ENCODE results near the gene MAD1L1.
A peak's percentile ranks its signal among the peaks of the same experiment; 100 is the strongest.

Gene MAD1L1

DNA sequence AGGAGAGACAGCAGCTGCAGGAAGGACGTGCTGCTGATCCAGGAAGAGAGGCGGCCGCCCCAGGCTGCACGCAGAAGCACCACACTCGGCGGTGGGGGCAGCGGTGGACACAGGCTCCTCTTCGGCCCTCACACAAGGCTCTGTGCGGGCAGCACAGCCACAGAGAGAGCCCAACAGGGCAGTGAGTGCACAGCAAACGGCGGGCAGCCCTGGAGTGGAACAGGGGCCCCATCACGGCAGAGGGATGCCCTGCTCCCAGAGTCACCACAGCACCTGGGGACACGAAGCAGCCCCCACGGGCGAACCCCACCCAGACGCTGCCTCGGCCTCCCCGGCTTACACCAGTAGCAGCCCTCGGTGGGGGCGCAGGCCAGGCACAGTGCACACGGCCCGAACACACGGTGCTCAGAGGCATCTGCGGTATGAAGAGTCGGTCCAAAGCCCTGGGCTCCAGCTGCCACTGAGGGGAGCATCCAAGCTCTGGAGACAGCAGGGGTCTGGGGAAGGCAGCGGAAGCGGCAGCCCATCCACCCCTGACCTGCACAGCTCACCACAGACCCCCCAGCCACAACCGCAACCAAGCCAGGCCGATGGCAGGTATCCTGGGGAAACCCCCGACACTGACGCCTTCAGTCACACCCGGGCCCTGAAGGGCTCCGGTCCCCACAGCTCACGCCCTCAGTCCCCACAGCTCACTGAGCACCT, 26.1 kb upstream of the MAD1L1 start:
- no peak for DNase-seq (ENCODE audit: low spot score)

DNA sequence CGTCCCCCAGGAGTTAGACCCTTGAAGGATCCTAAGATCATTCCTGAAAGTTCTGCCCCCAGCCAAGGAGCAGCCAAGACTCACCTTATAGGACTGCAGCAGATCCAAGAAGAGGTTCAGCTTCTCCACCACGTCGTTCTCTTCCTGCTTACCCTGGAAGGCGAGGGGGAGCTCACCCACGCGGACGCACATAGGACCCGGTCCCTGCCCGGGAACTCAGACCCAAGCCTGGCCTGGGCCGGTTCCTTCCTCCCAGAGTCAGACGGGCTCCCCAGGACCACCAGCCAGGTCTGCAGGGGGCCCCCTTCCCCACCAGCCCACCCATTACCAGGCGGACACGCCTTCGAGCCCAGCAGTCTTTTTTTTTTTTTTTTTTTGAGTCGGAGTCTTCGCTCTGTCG, 24.9 kb upstream of the MAD1L1 start:
- DNase-seq (ENCODE audit: low spot score): no peak

GRCh38 chr7:2257046-2257551, 24.4 kb upstream of the MAD1L1 start:
- no peak for DNase-seq (ENCODE audit: low spot score)

GRCh38 chr7:2256306-2257045, 23.7 kb upstream of the MAD1L1 start:
- DNase-seq (ENCODE audit: low spot score): no peak

DNA sequence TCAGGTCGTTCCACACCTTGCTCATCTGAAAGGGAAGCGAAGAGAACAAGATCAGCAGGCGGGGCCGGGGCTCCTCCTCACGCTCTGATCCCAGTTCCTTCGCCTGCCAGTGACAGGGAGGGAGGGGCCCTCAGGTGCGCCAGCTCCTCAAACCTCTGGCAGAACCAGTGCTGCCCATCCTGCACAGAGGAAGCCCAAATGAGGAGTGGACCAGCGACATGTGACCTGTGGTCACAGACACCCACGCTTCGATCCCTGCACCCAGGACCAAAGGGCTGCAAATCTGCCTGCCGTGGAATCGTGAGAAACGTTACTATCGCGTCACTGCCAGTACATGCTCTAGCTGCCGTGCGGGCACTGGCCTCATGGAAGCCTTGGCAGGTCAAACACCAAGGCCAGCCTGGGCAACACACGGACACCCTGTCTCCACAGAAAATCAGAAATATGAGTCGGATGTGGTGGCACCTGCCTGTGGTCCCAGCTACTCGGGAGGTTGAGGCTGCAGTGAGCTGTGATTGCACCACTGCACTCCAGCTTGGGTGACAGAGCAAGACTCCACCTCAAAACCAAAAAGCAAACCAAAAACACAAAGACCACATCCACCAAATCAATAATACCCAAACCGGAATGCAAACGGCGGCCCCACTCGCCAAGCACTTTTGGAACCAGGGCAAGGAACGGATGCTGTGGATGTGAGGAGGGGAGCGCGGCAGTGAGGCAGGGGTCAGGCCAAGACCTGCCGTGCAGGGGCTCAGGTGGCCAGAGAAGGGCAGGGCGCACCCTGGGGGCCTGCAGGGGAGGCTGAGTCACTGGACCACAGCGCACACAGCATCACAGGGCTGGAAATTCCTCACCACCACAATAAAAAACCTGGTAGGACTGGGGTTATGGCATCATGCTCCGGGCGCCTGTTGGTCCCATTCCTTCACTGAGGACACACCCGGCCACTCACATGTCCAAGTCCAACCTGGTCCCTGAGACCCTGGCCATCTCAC, 22.7 kb upstream of the MAD1L1 start:
- no peak for DNase-seq (ENCODE audit: low spot score)

GRCh38 chr7:2254429-2255144, 21.8 kb upstream of the MAD1L1 start:
- no peak for DNase-seq (ENCODE audit: low spot score)

DNA sequence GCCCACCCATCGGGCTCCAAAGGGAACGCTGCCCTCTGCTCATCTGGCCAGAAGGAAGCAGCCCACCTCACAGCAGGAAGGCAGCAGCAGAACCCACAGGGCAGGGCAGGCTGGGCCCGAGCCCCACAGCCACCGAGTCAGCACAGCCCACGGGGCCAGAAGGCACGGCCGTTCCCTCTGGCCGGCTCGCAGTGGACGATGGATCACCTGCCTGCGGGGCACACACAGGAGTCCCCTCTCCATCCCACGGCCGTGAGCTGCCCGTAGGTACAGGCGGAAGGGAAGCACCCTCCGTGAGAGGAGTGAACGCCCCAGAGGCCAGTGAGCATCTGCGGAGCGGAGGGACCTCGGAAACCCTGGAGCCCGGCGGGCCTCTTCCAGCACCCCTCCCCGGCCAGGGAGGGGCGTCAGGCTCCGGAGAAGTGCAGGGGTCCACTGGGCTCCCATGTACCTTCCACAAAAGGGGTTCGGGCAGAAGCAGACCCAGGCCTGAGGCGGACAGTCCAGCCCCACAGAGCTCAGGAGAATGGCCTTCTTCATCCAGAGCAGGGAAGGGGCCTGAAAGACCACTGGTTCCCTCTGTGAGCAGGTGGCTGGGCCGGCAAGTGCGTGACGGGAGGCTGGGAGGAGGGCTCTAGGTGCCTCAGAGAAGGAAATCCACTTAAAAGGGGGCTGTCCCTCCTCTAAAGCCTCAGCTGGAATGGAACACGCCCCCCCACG, 20.9 kb upstream of the MAD1L1 start:
- DNase-seq (ENCODE audit: low spot score): no peak

DNA sequence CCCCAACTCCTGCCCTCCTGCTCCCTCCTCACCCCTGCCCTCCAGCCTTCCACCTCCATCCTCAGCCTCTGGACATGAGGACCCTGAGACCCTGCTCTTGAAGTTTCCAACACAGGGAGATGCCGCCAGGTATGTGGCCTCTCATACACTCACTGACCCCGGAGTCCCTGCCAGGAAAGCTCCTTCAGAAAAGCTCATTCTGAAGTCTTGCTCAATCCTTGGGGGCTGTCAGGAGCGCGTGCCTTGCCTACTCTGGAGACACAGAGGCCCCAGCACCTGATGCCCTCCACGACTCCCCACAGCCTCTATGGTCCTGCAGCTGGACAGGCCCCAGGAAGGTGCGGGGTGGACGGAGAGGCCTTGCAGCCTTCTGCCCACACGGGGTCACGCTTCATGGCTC, 20.3 kb upstream of the MAD1L1 start:
- no peak for DNase-seq (ENCODE audit: low spot score)

DNA sequence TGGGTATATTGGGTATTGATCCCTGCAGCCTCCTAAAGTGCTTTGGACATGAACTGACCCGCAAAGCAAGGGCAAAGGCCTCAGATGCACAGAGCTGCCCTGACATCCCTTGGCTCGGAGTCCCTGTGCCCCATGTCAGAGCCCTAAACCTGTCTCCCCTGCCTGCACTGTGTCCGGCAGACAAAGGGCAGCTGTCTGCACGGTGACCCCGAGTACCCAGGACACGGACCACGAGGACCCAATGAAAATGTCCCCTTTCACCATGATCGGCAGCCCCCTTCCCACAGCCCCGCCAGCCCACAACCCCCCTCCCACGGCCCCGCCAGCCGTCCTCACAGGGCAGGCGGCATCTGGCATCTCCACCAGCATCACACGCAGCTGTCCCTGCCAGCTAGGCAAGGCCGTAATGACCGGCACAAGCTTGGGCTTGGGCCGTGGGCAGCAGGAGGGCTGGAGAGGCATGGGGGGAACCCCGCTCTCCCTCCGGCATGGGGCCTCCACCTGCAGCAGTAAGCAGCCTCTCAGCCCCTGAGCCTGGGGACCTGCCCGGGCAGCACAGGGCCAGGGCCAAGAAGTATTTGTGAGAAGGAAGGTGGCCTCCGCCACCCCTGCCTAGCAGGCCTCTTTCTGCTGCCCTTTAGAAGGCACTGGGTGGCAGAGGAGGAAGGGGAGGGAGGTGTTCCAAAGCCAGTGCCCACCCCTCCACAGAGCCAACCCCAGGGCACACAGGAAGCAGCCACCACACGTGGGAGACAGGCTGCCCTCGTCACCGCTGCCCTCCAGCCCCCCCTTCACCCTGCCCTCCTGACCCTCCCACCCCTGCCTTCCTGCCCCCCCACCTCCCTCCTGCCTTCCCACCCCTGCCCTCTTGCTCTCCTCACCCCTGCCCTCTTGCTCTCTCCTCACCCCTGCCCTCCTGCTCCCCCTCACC, 19.4 kb upstream of the MAD1L1 start:
- no peak for DNase-seq (ENCODE audit: low spot score)

GRCh38 chr7:2251381-2251780, 18.6 kb upstream of the MAD1L1 start:
- DNase-seq (ENCODE audit: low spot score): no peak

GRCh38 chr7:2249744-2250323, 17.1 kb upstream of the MAD1L1 start:
- no peak for DNase-seq (ENCODE audit: low spot score)

GRCh38 chr7:2248984-2249694, 16.4 kb upstream of the MAD1L1 start:
- peak; percentile 97 for DNase-seq (ENCODE audit: low spot score)

DNA sequence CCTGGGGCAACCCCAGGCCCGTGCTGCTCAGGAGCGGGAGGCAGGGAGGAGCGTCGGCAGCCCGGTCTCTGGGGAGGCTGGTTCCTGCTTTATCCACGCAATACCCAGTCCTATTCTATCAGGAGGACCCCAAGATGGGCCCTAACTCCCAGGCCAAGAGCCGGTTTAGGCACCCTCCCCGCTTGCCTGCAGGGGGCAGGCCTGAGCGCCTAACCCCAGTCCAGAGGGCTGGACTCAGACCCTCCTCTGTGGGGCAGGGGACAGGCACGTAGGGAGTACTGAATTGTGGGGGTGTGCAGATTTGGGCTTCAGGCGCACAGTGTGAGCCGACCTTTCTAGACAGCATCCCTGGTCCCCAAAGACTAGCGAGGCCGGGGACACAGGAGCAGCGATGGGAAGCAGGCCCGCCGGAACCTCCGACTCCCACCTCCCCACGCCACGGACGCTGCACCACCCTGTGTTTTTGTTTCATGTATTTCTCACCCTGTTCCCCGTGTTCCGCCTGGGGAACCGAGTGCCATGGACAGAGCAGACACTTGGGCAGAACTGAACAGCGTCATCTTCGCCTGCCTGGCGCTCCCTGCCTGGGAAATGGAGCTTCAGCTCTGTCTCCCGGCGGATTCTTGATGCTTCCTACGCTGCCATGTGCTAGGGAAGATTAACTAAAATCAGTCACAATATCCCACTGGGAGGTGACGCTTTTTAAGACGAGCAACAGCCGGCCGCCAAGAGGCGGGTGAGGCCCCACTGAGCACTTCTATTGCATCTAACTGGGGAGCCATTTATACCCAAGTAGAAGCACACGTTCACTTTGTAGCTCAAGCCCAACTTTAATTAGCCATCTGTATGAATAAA, 14.6 kb upstream of the MAD1L1 start:
- peak; percentile 61 for DNase-seq (ENCODE audit: low spot score)

DNA sequence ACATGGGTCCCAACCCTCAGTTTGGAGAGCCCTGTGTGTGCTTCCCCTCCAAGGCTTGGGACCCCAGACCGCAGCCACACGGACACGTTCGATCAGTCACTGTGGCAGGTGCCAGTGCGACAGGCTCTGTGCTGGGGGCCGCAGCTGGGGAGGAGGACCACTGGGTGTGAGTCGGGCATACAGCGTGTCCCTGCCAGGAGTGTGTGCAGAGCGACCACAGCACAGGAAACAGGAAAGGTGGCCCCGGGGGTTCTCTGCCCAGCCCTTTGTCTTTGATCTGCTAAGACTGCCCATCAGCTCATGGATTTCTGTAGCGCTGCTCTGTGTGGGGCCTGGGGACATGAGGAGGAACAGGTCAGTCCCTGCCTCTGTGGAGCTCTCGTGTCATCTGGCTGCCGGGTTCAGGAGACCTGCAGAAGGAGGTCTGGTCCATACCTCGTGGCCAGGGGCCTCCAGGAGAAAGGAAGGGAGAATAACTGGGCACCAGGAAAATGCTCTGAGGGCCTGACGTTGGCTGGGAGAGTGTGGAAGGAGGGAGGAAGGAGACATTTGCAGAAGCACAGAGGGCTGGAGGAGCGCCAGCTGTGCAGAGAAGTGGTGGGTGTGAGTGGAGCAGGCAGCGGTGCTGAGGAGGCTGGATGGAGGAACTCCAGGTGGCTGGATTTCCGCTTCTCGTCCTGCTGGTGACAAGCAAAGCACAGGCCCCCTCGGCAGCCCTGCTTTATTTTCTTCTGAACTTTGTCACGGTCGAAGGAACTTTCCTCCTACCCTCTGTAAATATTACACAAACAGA, 13.3 kb upstream of the MAD1L1 start:
- no peak for DNase-seq (ENCODE audit: low spot score)

DNA sequence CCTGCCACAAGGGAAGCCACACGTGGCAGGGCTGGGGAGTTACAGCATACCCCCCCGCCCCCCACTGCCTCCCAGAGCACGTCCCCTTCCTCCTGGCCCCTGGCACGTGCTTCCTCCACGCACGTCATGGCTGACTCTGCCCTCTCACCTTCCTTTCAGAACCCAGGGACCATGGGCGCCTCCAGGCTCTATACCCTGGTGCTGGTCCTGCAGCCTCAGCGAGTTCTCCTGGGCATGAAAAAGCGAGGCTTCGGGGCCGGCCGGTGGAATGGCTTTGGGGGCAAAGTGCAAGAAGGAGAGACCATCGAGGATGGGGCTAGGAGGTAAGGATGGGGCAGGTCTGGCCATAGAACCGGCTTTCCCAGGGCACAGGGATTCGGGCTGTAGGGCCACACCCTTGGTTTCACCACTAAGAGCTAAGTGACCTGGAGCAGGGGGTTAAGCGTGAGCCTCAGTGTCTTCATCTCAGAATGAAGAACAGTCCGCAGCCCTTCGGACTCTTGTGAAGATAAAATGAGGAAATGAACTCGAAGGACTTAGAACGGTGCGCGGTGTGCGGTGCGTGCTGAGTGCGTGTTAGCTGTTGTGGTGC, 11.8 kb upstream of the MAD1L1 start:
- no peak for DNase-seq (ENCODE audit: low spot score)

DNA sequence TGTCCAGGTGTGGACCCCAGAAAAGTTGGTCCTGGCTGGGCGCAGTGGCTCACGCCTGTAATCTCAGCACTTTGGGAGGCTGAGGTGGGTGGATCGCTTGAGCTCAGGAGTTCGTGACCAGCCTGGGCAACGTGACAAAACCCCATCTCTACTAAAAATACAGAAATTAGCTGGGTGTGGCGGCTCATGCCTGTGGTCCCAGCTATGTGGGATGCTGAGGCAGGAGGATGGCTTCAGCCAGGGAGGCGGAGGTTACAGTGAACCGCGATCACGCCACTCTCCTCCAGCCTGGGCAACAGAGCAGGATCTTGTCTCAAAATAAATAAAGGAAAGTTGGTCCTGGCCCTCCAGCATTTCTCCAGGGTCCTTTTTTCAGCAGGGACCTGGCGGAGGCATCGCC, 10.7 kb upstream of the MAD1L1 start:
- DNase-seq (ENCODE audit: low spot score): no peak
